Pulmonary artery endothelial cell (primary cell): ENCODE results near the gene CPEB2. TPM values are rescaled to one million over a fixed set of nuclear protein-coding genes. Genes with fewer than 3 reads are reported as not detected.
A peak's percentile ranks its signal among the peaks of the same experiment; 100 is the strongest.

Experiments used
- DNase-seq: peaks from one replicate; pipeline ENCODE4 v3.0.0-alpha.2; 2011; ENCODE audit warnings: low read depth, low spot score
- total RNA-seq: library from RNA; depleted of rRNA; stranded (reverse); fragments of >200 nt; gene quantifications from 2 replicates; pipeline ENCODE4 v1.2.3, GENCODE V29; 2014

Gene CPEB2
- total RNA-seq, 1 donor from 2014 or later: 5.4 TPM

DNA sequence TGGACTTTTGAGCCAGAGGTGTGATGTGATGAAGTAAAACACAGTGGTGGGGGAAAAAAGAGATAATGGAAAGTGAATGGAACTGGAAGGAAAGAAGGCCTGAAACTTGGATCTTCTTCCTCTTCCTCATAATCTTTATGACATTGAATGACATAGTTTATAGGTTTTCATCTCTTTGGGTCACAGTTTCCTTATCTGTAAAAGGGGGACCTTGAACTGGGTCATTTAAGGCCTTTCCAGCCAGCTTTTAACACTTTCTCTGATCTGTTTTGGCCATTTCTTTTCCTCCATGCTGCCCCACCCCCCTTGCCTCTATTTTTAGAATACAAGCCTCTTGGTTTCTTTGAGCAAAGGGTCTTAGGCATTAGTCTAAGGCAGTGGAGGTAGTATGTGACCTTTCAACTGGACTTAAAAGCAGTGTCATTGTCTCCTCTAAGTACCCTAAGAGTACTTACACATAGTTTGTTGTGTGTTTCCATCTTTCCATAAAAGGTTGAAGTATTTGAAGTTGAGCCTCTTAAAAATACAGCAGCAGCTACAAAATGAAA lies 7.8 kb downstream of the CPEB2 start:
- no peak for DNase-seq

- DNase-seq: no peak
Measured at GRCh38 chr4:15011166-15011565, 8.9 kb downstream of the CPEB2 start.

- no peak for DNase-seq
Measured at GRCh38 chr4:15012017-15012788, 9.9 kb downstream of the CPEB2 start.

DNA sequence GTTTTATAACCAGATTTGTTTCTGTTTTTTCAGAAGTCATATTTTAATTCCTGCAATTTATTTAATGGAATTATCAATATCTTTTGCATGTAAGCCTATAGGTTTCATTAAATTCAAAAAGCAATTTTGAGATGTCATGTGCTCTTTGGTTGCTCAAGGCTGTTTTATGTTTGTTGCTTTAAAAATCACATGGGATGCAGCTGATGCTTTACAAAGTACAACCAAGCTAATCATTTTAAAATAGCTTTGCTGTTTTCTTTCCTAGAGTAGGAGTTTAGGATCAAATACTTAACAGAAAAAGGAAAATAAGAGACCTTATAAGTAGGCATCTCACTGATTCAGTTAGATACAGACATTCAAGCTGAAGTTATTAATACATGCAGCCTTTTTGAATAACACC lies 11.3 kb downstream of the CPEB2 start:
- DNase-seq: no peak

- no peak for DNase-seq
Measured at GRCh38 chr4:15015170-15015569, 12.9 kb downstream of the CPEB2 start.

DNA sequence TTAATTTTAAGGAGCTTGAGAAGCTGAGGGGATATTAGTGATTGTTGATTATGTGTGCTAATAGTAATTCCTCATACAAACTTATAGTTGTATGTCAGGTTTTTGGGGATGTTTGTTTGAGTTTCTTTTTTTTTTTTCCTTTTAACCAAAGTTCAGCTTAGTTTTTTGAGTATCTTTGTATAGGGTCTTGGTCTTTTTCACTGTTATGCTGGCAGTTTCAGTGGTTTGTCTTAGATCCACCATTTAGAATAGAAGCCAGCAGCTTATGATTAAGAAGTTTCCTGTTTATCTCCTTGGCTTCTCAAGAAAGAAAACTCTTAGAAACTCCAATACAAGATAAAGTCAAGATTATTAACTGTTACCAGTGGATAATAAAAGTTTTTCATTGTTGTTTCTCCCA lies 16.1 kb downstream of the CPEB2 start:
- DNase-seq: no peak

- DNase-seq: no peak
Measured at GRCh38 chr4:15020502-15021286, 18.4 kb downstream of the CPEB2 start.

DNA sequence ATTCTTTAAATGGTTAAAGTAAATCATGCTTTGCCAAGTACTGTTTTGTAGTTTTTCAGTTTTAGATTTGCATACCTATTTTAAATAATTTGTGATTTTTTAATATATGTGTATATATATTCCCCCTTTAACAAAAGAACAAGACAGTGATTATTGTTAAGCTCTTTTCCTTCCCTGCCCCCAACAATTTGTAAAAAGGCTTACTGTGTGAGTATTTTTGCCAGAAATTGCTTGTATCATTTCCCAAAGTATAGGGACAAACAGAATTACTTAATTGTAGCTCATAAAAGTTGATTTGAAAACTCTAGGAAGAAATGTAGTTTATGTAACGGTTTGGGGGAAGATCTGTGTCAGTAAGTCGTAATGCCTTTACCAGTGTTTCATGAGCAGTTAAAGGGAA lies 19.0 kb downstream of the CPEB2 start:
- DNase-seq: no peak

DNA sequence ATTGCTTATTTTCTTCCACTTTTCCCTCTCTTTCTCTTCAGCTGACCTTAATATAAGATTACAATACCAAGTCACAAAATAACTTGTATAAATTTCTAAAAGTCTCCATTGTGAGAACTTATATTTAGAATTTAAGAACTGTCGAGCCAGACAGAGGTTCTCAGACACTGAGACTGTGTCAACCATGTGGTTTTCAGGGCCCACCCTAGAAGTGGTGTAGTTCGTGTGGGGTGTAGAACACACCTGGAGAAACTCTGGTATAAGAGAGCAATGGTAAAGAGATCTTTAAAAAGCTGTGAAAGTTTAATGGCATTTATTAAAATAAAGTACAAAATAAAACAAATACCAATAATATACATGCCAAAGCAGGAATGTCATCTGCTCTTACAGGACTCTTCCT lies 19.7 kb downstream of the CPEB2 start:
- DNase-seq: no peak

DNA sequence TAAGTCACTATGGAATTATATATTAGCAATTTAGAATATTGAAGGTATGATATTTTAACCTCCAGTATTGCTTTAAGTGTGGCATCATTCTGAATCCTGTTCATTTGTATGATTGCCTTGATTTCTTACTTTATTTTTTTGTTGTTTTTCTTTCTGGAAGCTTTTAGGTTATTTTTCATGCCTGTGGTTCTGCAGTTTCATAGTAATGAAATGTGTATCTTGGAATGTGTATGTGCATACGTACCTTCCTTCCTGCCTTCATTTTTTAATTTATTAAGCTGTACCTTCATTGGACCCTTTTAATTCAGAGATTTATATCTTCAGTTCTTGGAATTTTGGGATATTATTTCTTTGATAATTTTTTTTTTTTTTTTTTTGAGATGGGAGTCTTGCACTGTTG lies 22.1 kb downstream of the CPEB2 start:
- no peak for DNase-seq

- DNase-seq: no peak
Measured at GRCh38 chr4:15025693-15026092, 23.4 kb downstream of the CPEB2 start.

DNA sequence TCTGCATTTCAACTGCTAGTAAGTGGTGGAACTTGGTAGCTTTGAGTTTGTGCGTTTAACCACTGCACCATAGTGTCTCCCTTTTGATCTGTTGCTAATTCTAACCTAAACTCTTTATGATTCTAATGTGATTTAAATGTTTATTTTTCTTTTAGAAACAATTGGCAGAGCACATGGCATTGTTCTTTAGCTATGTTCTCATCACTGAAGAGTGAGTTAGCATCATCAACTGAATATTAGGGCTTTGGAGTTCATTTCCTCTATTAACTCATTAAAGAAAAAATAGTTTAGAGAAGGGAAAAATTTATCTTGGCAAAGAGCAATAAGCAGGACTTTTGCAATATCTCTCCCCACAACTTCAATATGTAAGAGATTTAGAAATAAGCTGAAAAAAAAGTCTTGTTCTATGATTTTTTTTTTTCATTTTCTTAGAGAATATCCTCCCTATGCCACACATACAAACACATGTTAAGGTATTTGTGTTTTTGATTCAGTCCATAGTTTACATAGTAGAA lies 25.7 kb downstream of the CPEB2 start:
- no peak for DNase-seq

- DNase-seq: no peak
Measured at GRCh38 chr4:15031197-15031596, 28.9 kb downstream of the CPEB2 start.

DNA sequence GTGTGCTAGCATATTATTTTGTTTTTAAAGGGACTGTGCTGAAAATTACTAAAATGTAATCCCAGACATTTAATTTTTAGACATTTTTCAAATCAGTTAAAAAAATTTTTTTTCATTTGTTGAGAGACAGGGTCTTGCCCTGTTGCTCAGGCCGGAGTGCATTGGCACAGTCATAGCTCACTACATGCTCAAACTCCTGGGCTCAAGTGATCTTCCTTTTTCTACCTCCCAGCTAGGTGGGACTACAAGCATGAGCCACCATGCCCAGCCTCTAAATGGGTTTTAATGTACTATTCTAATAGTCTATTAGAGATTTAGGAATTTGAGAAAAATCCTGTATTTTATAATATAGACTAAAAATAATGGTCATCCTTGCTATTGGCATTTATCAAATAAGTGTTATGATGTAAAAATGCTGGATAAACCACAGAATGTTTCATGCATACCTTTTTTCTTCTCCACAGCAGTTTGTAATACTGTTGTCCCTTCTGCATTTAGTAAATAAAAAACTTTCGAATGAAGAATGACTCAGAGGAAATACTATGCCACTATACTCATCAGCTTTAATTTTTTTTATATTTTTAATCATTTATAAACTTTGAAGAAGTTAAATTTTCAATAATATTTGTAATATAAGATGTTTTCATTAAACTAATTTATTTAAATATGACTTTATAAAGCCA lies 29.9 kb downstream of the CPEB2 start:
- DNase-seq: no peak

DNA sequence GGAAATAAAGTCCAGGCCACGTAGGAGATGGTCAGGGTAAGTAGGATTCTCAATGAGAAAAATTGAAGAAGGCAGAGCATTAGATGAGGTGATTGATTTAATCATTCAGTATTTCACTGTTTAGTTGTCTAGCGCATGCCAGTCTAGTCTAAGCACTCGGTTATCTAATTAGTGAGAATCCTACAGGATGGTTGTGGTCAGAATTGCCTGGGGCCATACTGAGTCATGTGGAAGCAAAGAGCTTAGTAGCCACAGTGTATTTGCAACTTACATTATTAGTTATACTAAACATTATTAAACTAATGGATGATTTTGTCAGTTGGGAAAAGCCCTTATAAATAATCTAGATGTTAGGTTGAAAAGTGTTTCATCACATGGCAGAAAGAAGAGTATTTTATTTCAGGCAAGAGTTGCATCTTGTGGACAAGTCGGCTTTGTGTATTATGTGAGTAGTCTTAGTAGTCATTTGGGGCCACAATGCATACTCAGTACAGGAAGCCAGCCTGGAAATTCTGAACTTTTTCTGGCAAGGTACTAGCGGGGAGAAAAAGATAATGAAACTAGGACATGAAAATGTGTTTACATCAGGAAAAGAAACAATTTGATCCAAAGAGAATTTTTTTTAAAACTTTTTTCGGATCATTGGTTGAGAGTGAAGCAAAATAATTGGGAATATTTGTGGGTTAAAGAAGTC lies 31.9 kb downstream of the CPEB2 start:
- DNase-seq: peak; percentile 29

- no peak for DNase-seq
Measured at GRCh38 chr4:15035159-15035558, 32.9 kb downstream of the CPEB2 start.

- no peak for DNase-seq
Measured at GRCh38 chr4:15037923-15038541, 35.8 kb downstream of the CPEB2 start.

GRCh38 chr4:15040916-15041463 lies 38.7 kb downstream of the CPEB2 start:
- DNase-seq: no peak

GRCh38 chr4:15042529-15043167 lies 40.4 kb downstream of the CPEB2 start:
- peak; percentile 7 for DNase-seq

DNA sequence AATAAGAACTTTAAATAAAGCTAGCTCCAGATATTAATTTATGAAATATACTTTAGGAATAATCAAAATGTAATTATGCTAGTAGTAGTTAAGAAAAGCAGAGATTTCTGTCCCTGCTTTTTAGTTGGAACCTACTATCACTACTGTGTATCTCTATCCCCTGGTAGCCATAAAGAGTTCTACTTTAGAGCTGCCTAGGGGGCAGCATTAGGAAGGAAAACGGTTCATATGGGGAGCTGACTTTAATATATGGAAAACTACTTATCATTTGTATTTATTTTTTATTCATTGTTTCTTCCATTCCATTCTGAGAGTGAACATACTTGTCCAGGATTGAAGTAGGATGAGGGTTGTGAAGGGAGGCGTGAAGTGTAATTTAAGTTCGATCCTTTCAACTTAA lies 40.9 kb downstream of the CPEB2 start:
- DNase-seq: no peak
